ENCODE data around the gene ZNF385C.

Gene ZNF385C

DNA sequence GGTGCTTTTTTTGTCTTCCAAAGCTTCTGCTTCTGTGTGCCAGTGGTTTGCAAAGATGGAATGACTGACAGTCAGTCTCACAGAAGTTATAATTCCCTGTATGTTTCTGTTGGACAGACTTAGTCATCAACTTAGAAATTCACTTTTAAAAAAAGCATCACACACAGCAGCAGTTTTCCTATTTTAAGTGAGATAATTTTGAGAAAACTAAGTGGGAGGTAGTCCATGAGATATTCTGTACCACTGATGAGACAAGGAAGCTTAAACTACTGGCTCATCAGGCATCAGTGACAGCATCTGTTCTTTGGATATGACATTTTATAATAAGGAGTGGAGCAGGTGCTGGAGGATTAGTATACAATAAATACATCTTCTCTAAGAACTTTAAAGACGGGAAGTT, 111.6 kb downstream of the ZNF385C start:
- intact Hi-C loops (cut with DNase I): no loop called here
- peak in 1 of 42 donors; percentile 14 for DNase-seq

DNA sequence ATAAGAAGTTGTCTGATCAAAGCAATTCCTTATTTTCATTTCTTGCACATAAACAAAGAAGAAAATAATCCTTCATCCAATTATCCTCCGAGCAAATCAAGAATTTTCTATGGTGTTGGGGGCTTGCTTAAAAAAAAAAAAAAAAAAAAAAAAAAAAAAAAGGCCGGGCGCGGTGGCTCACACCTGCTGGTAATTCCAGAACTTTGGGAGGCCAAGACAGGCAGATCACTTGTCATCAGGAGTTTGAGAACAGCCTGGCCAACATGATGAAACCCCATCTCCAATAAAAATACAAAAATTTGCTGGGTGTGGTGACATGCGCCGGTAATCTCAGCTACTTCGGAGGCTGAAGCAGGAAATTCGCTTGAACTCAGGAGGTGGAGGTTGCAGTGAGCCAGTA, 112.4 kb downstream of the ZNF385C start:
- DNase-seq: peak in 1 of 42 donors; percentile 15
- intact Hi-C loops (cut with DNase I): no loop called here

DNA sequence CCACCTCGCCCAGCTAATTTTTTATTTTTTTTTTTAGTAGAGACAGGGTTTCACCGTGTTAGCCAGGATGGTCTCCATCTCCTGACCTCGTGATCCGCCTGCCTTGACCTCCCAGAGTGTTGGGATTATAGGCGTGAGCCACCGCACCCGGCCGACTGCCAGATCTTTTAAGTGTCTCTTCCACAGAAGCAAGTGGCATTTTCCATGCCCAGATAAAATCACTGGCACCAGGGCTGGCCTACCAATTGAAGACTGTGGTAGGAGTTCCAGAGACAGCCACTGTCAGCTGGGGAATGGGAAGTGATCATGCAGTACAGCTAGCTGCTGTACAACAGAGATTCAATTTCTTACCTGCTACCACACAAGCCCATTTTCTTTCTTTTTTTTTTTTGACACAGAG, 113.8 kb downstream of the ZNF385C start:
- peak in 1 of 42 donors; percentile 0 for DNase-seq
- intact Hi-C loops (cut with DNase I): no loop called here

DNA sequence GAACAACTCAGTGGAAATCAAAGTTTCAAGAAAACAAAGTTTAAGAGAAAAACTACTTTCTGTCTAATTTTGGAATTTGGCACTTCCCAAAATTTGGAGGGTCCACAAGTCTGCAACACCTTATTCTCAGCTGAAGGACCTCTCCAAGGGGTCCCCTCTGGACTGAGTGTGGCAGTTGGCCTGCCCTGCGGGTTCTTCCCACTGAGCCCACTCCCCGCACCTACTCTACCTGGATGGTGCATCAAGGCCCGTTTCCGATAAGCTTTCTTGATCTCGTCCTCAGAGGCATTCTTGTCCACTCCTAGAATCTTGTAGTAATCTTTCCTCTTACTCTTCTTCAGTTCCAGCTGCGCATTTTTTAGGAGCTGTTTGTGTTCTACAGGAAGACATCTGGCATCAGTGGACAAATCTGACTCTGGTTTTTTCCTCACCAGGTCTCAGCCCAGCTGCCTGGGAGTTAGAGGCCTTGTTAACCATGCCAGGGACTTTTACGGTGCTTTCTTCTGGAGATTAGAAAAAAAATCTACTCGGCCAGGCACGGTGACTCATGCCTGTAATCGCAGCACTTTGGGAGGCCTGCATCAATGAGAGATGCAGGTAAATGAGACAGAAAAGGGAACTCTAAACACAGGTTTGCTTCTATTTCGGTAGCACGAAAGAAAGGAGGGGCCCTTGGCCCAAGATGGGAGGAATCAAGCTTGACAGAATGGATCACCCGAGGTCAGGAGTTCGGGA, 116.1 kb downstream of the ZNF385C start:
- DNase-seq: peak in 3 of 42 donors; percentile 13 to 23 (median 16)
- intact Hi-C loops (cut with DNase I): no loop called here

DNA sequence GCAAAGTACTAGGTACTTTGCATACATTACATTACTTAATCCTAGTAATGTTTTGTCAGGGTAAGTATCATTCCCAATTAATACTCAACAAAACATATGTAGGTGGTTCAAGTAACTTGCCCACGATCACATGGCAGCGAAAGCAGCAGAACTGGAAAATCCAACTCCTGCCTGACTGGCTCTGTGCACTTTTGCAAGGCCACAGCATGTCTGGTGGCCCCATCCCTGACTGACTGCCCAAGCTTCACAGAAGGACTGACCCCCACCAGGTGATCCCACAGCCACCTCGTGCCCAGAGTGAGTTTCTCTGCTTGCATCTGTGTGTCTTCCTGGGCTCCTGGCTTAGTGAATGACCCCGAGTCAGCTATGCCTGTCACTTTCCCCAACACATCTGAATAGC, 120.3 kb downstream of the ZNF385C start:
- DNase-seq: no peak
- intact Hi-C loops (cut with DNase I): no loop called here

DNA sequence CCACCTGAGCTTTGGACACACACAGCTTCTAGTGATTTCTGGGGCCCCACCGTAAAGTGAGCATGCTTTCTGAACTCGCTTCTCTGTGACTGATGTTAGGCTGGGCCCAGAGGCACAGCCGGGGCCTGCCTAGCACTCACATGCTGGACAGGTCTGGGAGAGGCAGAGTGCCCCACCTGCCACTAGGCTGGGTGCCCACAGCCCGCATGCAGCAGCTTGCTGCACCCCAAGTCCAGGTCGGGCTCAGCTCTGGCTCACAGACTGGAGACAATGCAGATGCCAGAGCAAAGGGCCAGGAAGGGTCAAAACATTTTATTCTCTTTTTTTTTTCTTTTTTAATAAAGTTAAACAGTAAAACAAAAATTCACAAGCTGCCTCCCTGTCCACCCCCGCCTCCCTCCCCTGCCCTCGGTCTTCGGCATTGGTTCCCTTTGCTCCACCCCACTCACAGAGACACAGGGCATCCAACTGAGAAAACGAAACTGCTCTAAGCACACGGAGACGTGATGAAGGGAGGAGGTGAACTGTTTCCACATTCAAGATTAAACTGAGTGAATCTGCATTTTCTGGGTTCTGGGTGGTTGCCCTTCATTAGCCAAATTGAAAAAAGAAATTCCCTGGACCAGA, 122.0 kb downstream of the ZNF385C start:
- peak in 36 of 42 donors; percentile 29 to 84 (median 64) for DNase-seq

More for the DNA sequence above, 122.0 kb downstream of the ZNF385C start:
- intact Hi-C loops (cut with DNase I): no loop called here

Data from head of caudate nucleus (tissue), 42 donors.